ENCODE results near the gene TGM1.

TGM1 gene

DNA sequence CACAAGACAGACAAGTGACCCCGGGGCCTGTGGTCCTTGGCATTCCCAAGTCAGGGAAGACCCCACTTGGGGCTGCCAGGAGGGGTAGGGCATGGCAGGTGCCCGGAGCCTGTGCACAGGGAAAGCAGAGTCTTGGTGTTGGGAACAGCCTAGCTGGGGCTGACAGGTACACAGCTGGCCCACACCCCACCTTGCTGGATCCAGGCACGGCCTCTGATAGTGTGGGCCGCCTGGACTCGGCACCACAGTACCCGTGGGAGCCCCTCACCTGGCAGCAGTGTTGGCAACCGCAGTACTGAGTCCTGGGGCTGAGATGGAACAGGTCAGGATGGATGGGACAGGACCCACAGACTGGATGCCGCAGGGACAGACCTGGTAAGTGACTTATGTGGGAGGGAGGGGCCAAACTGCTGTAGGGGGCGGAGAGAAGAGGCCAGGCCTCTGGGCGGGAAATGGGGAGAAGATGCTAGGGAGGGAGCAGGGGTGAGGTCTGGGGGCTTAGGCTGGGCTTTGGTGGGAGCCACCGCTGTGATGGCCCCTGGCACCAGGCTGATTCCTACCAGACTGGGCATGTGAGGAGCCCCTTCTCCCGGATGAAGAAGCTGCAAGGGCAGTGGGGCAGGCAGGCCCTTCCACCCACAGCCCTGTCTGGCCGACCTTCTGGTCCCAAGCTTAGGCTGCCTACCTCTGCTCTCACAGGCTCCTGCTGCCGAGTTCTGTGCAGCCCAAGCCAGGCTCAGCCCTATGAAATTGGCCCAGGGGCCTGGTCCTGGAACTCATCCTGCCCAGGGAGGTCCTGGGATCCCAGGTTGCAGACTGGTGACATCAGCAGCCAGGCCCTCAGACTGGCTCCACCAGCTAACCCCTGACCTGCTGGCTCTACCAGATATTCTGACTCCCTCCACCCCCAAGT is at the start of gene TGM1:
Gene TGM1, minus strand, starts transcription at position 357 of the 913 bp plus-strand sequence. CDS start 825 bp downstream, outside the sequence.
- no peak for DNase-seq

GRCh38 chr14:24311837-24312615 is 49.0 kb upstream of the TGM1 start:
- no peak for DNase-seq

DNA sequence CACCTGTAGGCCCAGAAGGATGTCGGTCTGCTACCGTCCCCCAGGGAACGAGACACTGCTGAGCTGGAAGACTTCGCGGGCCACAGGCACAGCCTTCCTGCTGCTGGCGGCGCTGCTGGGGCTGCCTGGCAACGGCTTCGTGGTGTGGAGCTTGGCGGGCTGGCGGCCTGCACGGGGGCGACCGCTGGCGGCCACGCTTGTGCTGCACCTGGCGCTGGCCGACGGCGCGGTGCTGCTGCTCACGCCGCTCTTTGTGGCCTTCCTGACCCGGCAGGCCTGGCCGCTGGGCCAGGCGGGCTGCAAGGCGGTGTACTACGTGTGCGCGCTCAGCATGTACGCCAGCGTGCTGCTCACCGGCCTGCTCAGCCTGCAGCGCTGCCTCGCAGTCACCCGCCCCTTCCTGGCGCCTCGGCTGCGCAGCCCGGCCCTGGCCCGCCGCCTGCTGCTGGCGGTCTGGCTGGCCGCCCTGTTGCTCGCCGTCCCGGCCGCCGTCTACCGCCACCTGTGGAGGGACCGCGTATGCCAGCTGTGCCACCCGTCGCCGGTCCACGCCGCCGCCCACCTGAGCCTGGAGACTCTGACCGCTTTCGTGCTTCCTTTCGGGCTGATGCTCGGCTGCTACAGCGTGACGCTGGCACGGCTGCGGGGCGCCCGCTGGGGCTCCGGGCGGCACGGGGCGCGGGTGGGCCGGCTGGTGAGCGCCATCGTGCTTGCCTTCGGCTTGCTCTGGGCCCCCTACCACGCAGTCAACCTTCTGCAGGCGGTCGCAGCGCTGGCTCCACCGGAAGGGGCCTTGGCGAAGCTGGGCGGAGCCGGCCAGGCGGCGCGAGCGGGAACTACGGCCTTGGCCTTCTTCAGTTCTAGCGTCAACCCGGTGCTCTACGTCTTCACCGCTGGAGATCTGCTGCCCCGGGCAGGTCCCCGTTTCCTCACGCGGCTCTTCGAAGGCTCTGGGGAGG is 47.9 kb upstream of the TGM1 start, which contains the start of gene LTB4R:
Gene LTB4R, plus strand, starts transcription at position 857 of the 959 bp plus-strand sequence. CDS start 4,150 bp downstream, outside the sequence.
- no peak for DNase-seq

DNA sequence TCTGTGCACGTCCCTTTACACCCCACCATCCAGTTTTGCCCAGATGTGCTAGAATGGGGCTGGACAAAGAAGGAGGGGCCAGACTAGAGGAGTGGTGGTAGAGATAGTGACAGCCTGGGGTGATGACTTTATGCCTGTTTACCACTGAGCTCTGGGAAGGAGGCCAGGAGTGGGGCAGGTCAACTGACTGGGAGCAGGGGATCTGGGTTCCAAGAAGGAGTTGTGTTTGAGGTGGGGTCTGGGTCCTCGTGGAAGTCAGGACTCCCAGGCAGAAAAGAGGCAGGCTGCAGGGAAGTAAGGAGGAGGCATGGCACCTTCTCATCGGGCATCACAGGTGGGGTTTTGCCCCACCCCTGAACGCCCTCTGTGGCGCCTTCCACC is 47.3 kb upstream of the TGM1 start:
- DNase-seq, result no peak

DNA sequence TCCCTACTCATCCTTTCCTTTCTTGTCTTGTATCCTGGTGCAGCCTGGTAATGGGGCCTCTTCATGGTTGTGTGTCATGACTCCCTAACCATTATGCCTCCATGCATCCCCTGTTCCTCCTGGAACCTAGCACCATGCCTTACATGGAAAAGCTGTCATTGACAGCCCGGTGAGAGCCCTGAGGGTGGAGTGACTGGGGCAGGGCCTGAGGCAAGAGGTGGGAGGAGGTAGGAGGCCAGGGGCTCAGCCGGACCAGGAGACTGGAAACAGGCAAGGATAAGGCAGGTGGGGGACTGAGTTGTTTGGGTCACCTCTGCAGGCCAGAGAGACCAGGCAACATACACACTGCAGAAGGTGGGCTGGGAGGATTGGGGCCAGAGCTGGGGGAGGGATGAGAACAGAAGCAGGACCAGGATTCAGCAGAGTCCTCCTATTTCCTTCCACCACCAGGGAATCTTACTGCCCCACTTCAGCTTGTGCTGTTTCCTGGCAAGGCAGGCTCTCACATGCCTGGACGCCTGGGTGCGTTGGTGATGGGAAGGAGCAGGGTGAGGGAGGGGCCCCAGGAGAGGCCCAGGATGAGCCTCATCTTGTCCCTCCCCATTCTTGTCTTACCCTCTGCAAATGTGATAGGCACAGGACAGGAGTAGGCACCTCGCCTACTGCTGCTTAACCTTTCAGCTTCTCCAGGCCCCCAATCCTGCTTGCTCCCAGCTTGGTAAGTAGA is 46.7 kb upstream of the TGM1 start, which contains the start of gene LTB4R2:
Gene LTB4R2, plus strand, starts transcription at position 603 of the 727 bp plus-strand sequence. CDS start 525 bp downstream, outside the sequence.
- no peak for DNase-seq

- DNase-seq, result no peak
Measured at GRCh38 chr14:24308342-24309124, 45.6 kb upstream of the TGM1 start.

- peak; percentile 22 for DNase-seq
Measured at GRCh38 chr14:24307575-24308341, 44.8 kb upstream of the TGM1 start, which contains the start of gene CIDEB. TSS of gene CIDEB (minus strand) at chr14:24307977. CDS start at chr14:24307858, 119 bp downstream.

GRCh38 chr14:24307156-24307574 is 44.2 kb upstream of the TGM1 start:
- DNase-seq, result no peak

GRCh38 chr14:24304019-24304387 is 41.0 kb upstream of the TGM1 start:
- DNase-seq, result no peak

DNA sequence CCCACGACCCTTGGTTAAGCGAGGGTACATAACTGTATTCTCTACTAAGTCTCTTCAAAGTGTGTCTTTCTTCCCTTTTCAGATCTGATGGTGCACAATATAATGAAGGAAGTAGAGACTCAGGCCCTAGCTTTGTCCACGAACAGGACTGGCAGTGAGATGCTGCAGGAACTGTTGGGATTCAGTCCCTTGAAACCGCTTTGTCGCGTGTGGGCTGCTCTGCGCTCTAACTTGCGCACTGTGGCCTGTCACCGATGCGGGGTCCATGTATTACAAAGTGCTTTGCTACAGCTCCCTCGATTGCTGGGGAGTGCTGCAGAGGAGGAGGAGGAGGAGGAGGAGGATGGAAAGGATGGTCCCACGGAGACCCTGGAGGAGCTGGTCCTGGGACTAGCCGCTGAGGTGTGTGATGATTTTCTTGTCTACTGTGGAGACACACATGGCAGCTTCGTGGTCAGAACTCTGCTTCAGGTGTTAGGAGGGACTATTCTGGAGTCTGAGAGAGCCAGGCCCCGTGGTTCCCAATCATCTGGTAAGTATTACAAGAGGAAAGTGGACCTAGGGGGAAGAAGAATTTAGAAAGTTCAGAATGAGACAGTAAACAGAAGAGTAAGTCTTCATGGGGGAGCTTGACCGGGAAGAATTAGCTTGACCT is 37.5 kb upstream of the TGM1 start:
- DNase-seq, result no peak

GRCh38 chr14:24299255-24300191 is 36.5 kb upstream of the TGM1 start, which contains the start of the genes DHRS1 and NOP9:
TSS of gene DHRS1 (minus strand) at chr14:24299780. CDS start at chr14:24299106, 674 bp downstream.
TSS of gene NOP9 (plus strand) at chr14:24299850. CDS start at chr14:24299955, 105 bp downstream.
- peak; percentile 81 for DNase-seq

DNA sequence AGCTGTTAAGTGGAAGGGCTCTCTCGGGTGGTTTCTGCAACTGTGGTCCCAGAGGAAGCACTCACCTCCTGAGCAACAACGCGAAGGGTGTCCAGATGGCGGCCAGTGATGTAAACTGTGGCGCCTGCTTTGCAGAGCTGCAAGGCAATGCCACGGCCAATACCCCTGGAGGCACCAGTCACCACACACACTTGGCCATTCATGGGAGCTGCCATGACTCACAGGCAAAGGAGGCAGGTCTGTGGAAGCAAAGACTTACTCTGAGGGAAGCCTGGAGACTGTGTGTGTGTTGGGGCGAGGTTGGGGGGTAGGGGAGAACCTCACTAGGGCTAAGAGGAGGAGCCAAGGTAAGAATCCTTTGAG is 35.9 kb upstream of the TGM1 start:
- DNase-seq, result no peak

GRCh38 chr14:24297190-24297964 is 34.4 kb upstream of the TGM1 start:
- DNase-seq, result peak; percentile 4

DNA sequence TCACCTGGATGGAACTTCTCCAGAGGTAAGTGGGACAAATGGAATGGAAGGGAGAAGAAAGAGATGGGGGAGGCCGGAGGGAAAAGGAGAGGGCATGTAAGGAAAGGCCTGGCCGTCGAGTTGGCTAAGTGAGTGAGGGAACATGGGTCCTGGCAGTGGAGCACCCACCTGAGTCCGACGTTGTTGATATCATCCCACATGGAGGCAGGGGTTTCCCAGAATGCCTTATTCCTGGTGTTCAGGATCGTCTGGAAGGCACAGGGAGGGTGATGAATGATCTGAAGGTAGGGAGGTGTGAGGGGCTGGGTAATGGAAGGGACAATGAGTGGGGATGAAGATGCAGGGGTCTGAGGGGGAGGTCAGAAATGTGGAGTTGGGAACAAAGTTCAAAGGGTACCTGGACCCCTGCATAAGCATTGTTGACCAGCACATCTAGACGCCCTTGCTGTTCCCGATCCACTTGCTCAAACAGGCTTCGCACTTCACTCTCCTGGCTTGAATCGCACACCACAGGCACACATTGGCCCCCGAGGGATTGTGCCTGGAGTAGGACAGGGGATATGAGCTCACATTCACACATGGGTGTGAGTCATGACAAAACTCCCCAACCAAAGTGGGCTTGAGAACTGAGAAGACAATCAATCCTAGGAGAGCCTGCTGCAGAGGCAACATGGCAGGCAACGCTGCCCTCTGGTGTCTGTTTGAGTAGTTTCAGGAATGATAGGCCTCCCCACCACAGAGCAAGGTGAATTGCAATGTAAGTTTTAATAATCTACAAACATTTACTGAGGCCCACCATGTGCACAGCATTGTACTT is 33.6 kb upstream of the TGM1 start:
- DNase-seq, result peak; percentile 29

- no peak for DNase-seq
Measured at GRCh38 chr14:24293525-24293924, 30.5 kb upstream of the TGM1 start.

GRCh38 chr14:24292118-24292807 is 29.3 kb upstream of the TGM1 start:
- no peak for DNase-seq

All from NCI-H2227 treated with DMSO at 0.1 percent for 48 hours (cell line).